Keratinocyte (primary cell): Measurements from ENCODE around the gene LILRA6. TPM values are rescaled to one million over a fixed set of nuclear protein-coding genes. Genes with fewer than 3 reads are reported as not detected.

Experiments used
- DNase-seq: peaks from one replicate; pipeline ENCODE4 v3.0.0-alpha.2; 2011; ENCODE audit warnings: low read depth, missing footprints, low spot score
- FAIRE-seq: peaks from 2 replicates; lab custom pipeline; 2011; peaks lifted over from hg19 to GRCh38; lab: Jason Lieb, UNC
- H2AFZ ChIP-seq: 2 replicates; pipeline ENCODE4 v1.6.0; 2012; ENCODE audit warnings: low read length, control low read depth, inconsistent platforms; ENCODE audit not compliant: control insufficient read depth
- H3K27ac ChIP-seq: 2 replicates; pipeline ENCODE4 v1.5.1; 2011; ENCODE audit warnings: low read length; ENCODE audit not compliant: control insufficient read depth, insufficient read depth
- H3K27me3 ChIP-seq: 3 replicates; pipeline ENCODE4 v1.6.0; 2011; ENCODE audit warnings: low read length; ENCODE audit not compliant: control insufficient read depth, insufficient read depth; ENCODE audit errors: extremely low read depth
- H3K36me3 ChIP-seq, 2 experiments: 2 replicates in 1 of 2; 3 replicates in 1 of 2; pipeline ENCODE4 v1.5.1; 2011; ENCODE audit warnings: low read length in 2 of 2, mild to moderate bottlenecking in 1 of 2; ENCODE audit not compliant: control insufficient read depth in 2 of 2, insufficient read depth in 2 of 2; ENCODE audit errors: extremely low read depth in 1 of 2
- H3K4me1 ChIP-seq: 3 replicates; pipeline ENCODE4 v1.5.1; 2011; ENCODE audit warnings: low read length; ENCODE audit not compliant: control insufficient read depth, insufficient read depth; ENCODE audit errors: extremely low read depth
- H3K4me2 ChIP-seq: 3 replicates; pipeline ENCODE4 v1.6.0; 2011; ENCODE audit warnings: low read depth, low read length; ENCODE audit not compliant: control insufficient read depth, insufficient read depth; ENCODE audit errors: extremely low read depth
- H3K4me3 ChIP-seq, 3 experiments: fragments of 200-600 bp in 1 of 3; sonication (generic) in 1 of 3; 2 replicates in 2 of 3; 3 replicates in 1 of 3; pipeline ENCODE4 v1.5.1; 2011 to 2016; ENCODE audit warnings: low read length in 3 of 3, mild to moderate bottlenecking in 3 of 3, control low read depth in 2 of 3, inconsistent platforms in 1 of 3, low read depth in 1 of 3, mixed read lengths in 1 of 3, mixed run types in 1 of 3, moderate library complexity in 1 of 3; ENCODE audit not compliant: control insufficient read depth in 2 of 3, insufficient read depth in 2 of 3; ENCODE audit errors: extremely low read depth in 1 of 3
- H3K79me2 ChIP-seq: 2 replicates; pipeline ENCODE4 v1.6.0; 2012; ENCODE audit warnings: low read length; ENCODE audit not compliant: control insufficient read depth, insufficient read depth
- H3K9ac ChIP-seq: 3 replicates; pipeline ENCODE4 v1.6.0; 2011; ENCODE audit warnings: low read length; ENCODE audit not compliant: control insufficient read depth, insufficient read depth; ENCODE audit errors: extremely low read depth
- H3K9me1 ChIP-seq: 3 replicates; pipeline ENCODE4 v1.6.0; 2011; ENCODE audit warnings: low read length; ENCODE audit not compliant: control insufficient read depth, insufficient read depth; ENCODE audit errors: extremely low read depth
- H3K9me3 ChIP-seq: 2 replicates; pipeline ENCODE4 v1.5.1; 2012; ENCODE audit warnings: low read depth, low read length; ENCODE audit not compliant: control insufficient read depth
- H4K20me1 ChIP-seq: 3 replicates; pipeline ENCODE4 v1.6.0; 2011; ENCODE audit warnings: low read length; ENCODE audit not compliant: control insufficient read depth, insufficient read depth; ENCODE audit errors: extremely low read depth
- CTCF ChIP-seq, 3 experiments: IDR thresholded peaks in 1 of 3; conservative IDR thresholded peaks in 1 of 3; optimal IDR thresholded peaks in 1 of 3; 2 replicates in 2 of 3; 3 replicates in 1 of 3; pipeline versions ENCODE3 to v1.5.1; 2011; ENCODE audit warnings: low read length in 3 of 3, mild to moderate bottlenecking in 3 of 3, moderate library complexity in 2 of 3, control low read depth in 1 of 3, inconsistent platforms in 1 of 3; ENCODE audit not compliant: insufficient read depth in 2 of 3; ENCODE audit errors: extremely low read depth in 1 of 3
- EZH2 ChIP-seq: IDR thresholded peaks from one replicate; pipeline ENCODE4 v1.6.1; 2012; ENCODE audit warnings: inconsistent platforms, mild to moderate bottlenecking, low read length, moderate library complexity
- dilution Hi-C: fragments of 300-500 bp; cut with MboI; formaldehyde crosslinking; loops from one replicate; pipeline ENCODE4 v1.7.0; 2020; ENCODE audit warnings: low sequenced_read_pairs; ENCODE audit not compliant: extremely low pct_ligation_motif_present
- polyA plus RNA-seq, 5 experiments: library from polyadenylated mRNA; depleted of rRNA in 3 of 5; stranded (reverse) in 3 of 5; stranded (forward) in 1 of 5; unstranded in 1 of 5; fragments of >200 nt; gene quantifications; 1 replicate in 1 of 5; 2 replicates in 3 of 5; 3 replicates in 1 of 5; pipeline versions ENCODE4 v1.2.1 to v1.2.3, GENCODE V29; 2011 to 2012; ENCODE audit warnings: missing spikeins in 2 of 5, low read depth in 1 of 5, low replicate concordance in 1 of 5

Gene LILRA6
- polyA plus RNA-seq, 1 donor (not counting 4 experiments of a cell fraction or from before 2014, with no cell fraction given) = not detected

GRCh38 chr19:54189145-54189734, 53.4 kb downstream of the LILRA6 start, which contains the start of gene MBOAT7:
Gene MBOAT7, minus strand, starts transcription at chr19:54189580. Its CDS starts 1,072 bp downstream, at chr19:54188508.
- Histone ChIP-seq H3K4me3 (peak within 1 kb of the TSS; percentile 82 to 95 (median 87)), H3K79me2 (peaks cover 45% of the 10 kb centered on the region), H3K9ac (peak within 1 kb of the TSS; percentile 99), H2AFZ (peak within 1 kb of the TSS; percentile 98), H3K9me3 (no peaks in the 10 kb centered on the region), H3K36me3 (peaks cover 18 to 20% of the 10 kb centered on the region in 2 experiments), H3K9me1 (no peaks in the 10 kb centered on the region), H4K20me1 (no peaks in the 10 kb centered on the region), H3K27me3 (no peaks in the 10 kb centered on the region), H3K4me1 (peaks cover 15% of the 10 kb centered on the region), H3K27ac (peak within 1 kb of the TSS; percentile 99), H3K4me2 (peak within 1 kb of the TSS; percentile 94)
- no peak for DNase-seq
- no peak for FAIRE-seq
- TF ChIP-seq CTCF (optimal IDR thresholded peaks at IDR 0.05 in 1 of 3, IDR thresholded peaks at IDR 0.05 in 1 of 3, conservative IDR thresholded peaks at IDR 0.05 in 1 of 3; ENCODE audit: extremely low read depth in 1 of 3, insufficient read depth in 2 of 3, low read length in 3 of 3) (peak in 2 of 3 experiments; percentile 8 to 54), EZH2 (no peak)
- dilution Hi-C loops = no loop called here

- peaks cover 15% of the 10 kb centered on the region for H3K4me1 ChIP-seq
- no peaks in the 10 kb centered on the region for H3K27me3 ChIP-seq
- no peak for DNase-seq
- H3K9me3 ChIP-seq = no peaks in the 10 kb centered on the region
- TF ChIP-seq EZH2 (no peak), CTCF (optimal IDR thresholded peaks at IDR 0.05 in 1 of 3, IDR thresholded peaks at IDR 0.05 in 1 of 3, conservative IDR thresholded peaks at IDR 0.05 in 1 of 3; ENCODE audit: extremely low read depth in 1 of 3, insufficient read depth in 2 of 3, low read length in 3 of 3) (no peak)
- no peak for FAIRE-seq
- peak overlapping the region; percentile 82 to 95 (median 87) for H3K4me3 ChIP-seq
- H3K27ac ChIP-seq = peak overlapping the region; percentile 62
- H3K9ac ChIP-seq = peak overlapping the region; percentile 99
- no peaks in the 10 kb centered on the region for H4K20me1 ChIP-seq
- dilution Hi-C loops = no loop called here
- peaks cover 45% of the 10 kb centered on the region for H3K79me2 ChIP-seq
- H3K36me3 ChIP-seq = peaks cover 14 to 23% of the 10 kb centered on the region in 2 experiments
- H2AFZ ChIP-seq = peak overlapping the region; percentile 27
- H3K9me1 ChIP-seq = no peaks in the 10 kb centered on the region
- peak overlapping the region; percentile 94 for H3K4me2 ChIP-seq
Observed at GRCh38 chr19:54188215-54188871, 54.2 kb downstream of the LILRA6 start.
